WERI-Rb-1 (cell line): ENCODE results near the gene ASB8.
A peak's percentile ranks its signal among the peaks of the same experiment; 100 is the strongest.

ENCODE experiments used
- DNase-seq: peaks from one replicate; pipeline ENCODE4 v3.0.0-alpha.2; 2020
- H3K27ac ChIP-seq: fragments of 250-450 bp; sonication (Bioruptor Pico); 2 replicates; pipeline ENCODE4 v1.5.1; 2020; ENCODE audit warnings: mild to moderate bottlenecking, moderate library complexity
- H3K27me3 ChIP-seq: fragments of 250-450 bp; sonication (Bioruptor Pico); 2 replicates; pipeline ENCODE4 v1.5.1; 2021; ENCODE audit warnings: mild to moderate bottlenecking, low read depth, moderate library complexity; ENCODE audit not compliant: insufficient read depth, severe bottlenecking
- H3K36me3 ChIP-seq: fragments of 250-450 bp; sonication (Bioruptor Pico); 2 replicates; pipeline ENCODE4 v1.5.1; 2020; ENCODE audit warnings: mild to moderate bottlenecking, moderate library complexity
- H3K4me3 ChIP-seq: 2 replicates; pipeline ENCODE4 v1.5.1; 2011; ENCODE audit warnings: low read depth, mild to moderate bottlenecking, control low read depth, low read length
- H3K9me3 ChIP-seq: fragments of 250-450 bp; sonication (Bioruptor Pico); 2 replicates; pipeline ENCODE4 v1.5.1; 2021; ENCODE audit warnings: mild to moderate bottlenecking, moderate library complexity; ENCODE audit not compliant: severe bottlenecking
- TF ChIP-seq, protein P1 (sequence below): IDR thresholded peaks from 2 replicates; pipeline ENCODE4 v1.5.1; 2011; ENCODE audit warnings: low read depth, mild to moderate bottlenecking, control low read depth, inconsistent platforms, low read length

The ASB8 gene

GRCh38 chr12:48104531-48104930 lies 52.8 kb downstream of the ASB8 start:
- Histone ChIP-seq H3K27ac (no peak overlapping the region), H3K9me3 (no peaks in the 10 kb centered on the region), H3K27me3 (no peaks in the 10 kb centered on the region), H3K4me3 (peak overlapping the region; percentile 60), H3K36me3 (peaks cover 35% of the 10 kb centered on the region)
- TF ChIP-seq, protein P1, sequence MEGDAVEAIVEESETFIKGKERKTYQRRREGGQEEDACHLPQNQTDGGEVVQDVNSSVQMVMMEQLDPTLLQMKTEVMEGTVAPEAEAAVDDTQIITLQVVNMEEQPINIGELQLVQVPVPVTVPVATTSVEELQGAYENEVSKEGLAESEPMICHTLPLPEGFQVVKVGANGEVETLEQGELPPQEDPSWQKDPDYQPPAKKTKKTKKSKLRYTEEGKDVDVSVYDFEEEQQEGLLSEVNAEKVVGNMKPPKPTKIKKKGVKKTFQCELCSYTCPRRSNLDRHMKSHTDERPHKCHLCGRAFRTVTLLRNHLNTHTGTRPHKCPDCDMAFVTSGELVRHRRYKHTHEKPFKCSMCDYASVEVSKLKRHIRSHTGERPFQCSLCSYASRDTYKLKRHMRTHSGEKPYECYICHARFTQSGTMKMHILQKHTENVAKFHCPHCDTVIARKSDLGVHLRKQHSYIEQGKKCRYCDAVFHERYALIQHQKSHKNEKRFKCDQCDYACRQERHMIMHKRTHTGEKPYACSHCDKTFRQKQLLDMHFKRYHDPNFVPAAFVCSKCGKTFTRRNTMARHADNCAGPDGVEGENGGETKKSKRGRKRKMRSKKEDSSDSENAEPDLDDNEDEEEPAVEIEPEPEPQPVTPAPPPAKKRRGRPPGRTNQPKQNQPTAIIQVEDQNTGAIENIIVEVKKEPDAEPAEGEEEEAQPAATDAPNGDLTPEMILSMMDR, result no peak
- DNase-seq, result no peak
